Measurements from ENCODE around the gene ICE2. TPM values are rescaled to one million over a fixed set of nuclear protein-coding genes. Genes with fewer than 3 reads are reported as not detected.

ICE2 gene
- total and polyA plus RNA-seq, 2 experiments from 2014 or later, result 64.2 to 64.3 TPM

DNA sequence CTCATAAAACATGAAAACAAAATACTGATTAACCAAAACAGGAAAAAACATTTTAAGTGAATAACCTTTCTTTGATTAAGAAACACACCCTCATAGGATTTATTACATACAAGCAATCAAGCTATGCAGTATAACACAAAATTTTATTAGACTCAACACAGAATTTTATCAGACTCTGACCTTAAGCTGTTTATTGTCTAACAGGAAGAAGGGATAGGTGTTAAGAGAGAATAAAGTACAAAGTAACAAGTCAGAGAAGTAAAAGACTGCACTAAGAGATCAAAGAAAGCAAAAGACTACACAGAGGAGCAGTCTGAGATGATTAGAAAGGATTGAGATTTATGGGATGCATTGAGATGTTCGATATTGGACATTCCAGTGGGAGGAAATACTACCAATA, 37.6 kb downstream of the ICE2 start:
- TF ChIP-seq JUNB (IDR thresholded peaks at IDR 0.05; ENCODE audit: unreplicated experiment) (no peak), ZNF331 (CRISPR knock-in tag; IDR thresholded peaks at IDR 0.05; ENCODE audit: low read depth) (no peak), STAT1 (IDR thresholded peaks at IDR 0.05; ENCODE audit: unreplicated experiment) (no peak), POLR2AphosphoS5 (IDR thresholded peaks at IDR 0.05; ENCODE audit: low read depth) (no peak), EZH2phosphoT487 (IDR thresholded peaks at IDR 0.05; ENCODE audit: unreplicated experiment) (no peak), ETS1 (IDR thresholded peaks at IDR 0.05) (no peak), EZH2 (IDR thresholded peaks at IDR 0.05; ENCODE audit: low read depth, unreplicated experiment) (no peak)
- no peak overlapping the region for H3K4me3 Mint-ChIP-seq
- no peak for DNase-seq (ENCODE audit: low spot score)
- H3K4me2 ChIP-seq, result no peak overlapping the region
- H4K20me1 ChIP-seq (replicated peaks; ENCODE audit: insufficient read depth), result no peaks in the 10 kb centered on the region; the same call in 1 of the 2 replicates
- H3K27me3 Mint-ChIP-seq (ENCODE audit: insufficient read depth, low read depth, poor library complexity), result no peaks in the 10 kb centered on the region
- H3K27ac ChIP-seq (ENCODE audit: low read depth), result no peak overlapping the region
- no peaks in the 10 kb centered on the region; the same call in 1 of the 2 replicates for H3K4me1 ChIP-seq (ENCODE audit: insufficient read depth)
- H3K36me3 Mint-ChIP-seq (ENCODE audit: low read depth), result peaks cover 12% of the 10 kb centered on the region; the same call in 2 of the 3 replicates
- no peak overlapping the region for H3K27ac Mint-ChIP-seq
- no peak for ATAC-seq
- H3K9me2 ChIP-seq (ENCODE audit: insufficient read depth), result no peaks in the 10 kb centered on the region
- H2AFZ ChIP-seq, result no peak overlapping the region
- peaks cover 2% of the 10 kb centered on the region; the same call in 1 of the 2 replicates for H3K36me3 ChIP-seq (ENCODE audit: insufficient read depth)
- H3K4me1 Mint-ChIP-seq, result no peaks in the 10 kb centered on the region
- H3K9me3 Mint-ChIP-seq, result no peaks in the 10 kb centered on the region
- H3K27me3 ChIP-seq (ENCODE audit: insufficient read depth), result no peaks in the 10 kb centered on the region
- no peaks in the 10 kb centered on the region for H3K79me2 ChIP-seq (replicated peaks; ENCODE audit: insufficient read depth)
- no peak overlapping the region for H3K4me3 ChIP-seq
- no peaks in the 10 kb centered on the region for H3F3A ChIP-seq (replicated peaks; ENCODE audit: low read depth)

- Histone ChIP-seq H3K36me3 (ENCODE audit: insufficient read depth) (peaks cover 2% of the 10 kb centered on the region; the same call in 1 of the 2 replicates), H3K79me2 (replicated peaks; ENCODE audit: insufficient read depth) (no peaks in the 10 kb centered on the region), H3K4me3 (no peak overlapping the region), H2AFZ (no peak overlapping the region), H3K9me2 (ENCODE audit: insufficient read depth) (no peaks in the 10 kb centered on the region), H3K27me3 (ENCODE audit: insufficient read depth) (no peaks in the 10 kb centered on the region), H3K4me2 (no peak overlapping the region), H4K20me1 (replicated peaks; ENCODE audit: insufficient read depth) (no peaks in the 10 kb centered on the region; the same call in 1 of the 2 replicates), H3K4me1 (ENCODE audit: insufficient read depth) (no peaks in the 10 kb centered on the region; the same call in 1 of the 2 replicates), H3F3A (replicated peaks; ENCODE audit: low read depth) (no peaks in the 10 kb centered on the region), H3K27ac (ENCODE audit: low read depth) (no peak overlapping the region)
- H3K27me3 Mint-ChIP-seq (ENCODE audit: insufficient read depth, low read depth, poor library complexity), result no peaks in the 10 kb centered on the region
- DNase-seq (ENCODE audit: low spot score) (no peak), ATAC-seq (no peak)
- H3K27ac Mint-ChIP-seq, result no peak overlapping the region
- H3K4me1 Mint-ChIP-seq, result no peaks in the 10 kb centered on the region
- H3K36me3 Mint-ChIP-seq (ENCODE audit: low read depth), result peaks cover 17% of the 10 kb centered on the region; the same call in 2 of the 3 replicates
- H3K9me3 Mint-ChIP-seq, result no peaks in the 10 kb centered on the region
- H3K4me3 Mint-ChIP-seq, result no peak overlapping the region
- TF ChIP-seq, protein P1, sequence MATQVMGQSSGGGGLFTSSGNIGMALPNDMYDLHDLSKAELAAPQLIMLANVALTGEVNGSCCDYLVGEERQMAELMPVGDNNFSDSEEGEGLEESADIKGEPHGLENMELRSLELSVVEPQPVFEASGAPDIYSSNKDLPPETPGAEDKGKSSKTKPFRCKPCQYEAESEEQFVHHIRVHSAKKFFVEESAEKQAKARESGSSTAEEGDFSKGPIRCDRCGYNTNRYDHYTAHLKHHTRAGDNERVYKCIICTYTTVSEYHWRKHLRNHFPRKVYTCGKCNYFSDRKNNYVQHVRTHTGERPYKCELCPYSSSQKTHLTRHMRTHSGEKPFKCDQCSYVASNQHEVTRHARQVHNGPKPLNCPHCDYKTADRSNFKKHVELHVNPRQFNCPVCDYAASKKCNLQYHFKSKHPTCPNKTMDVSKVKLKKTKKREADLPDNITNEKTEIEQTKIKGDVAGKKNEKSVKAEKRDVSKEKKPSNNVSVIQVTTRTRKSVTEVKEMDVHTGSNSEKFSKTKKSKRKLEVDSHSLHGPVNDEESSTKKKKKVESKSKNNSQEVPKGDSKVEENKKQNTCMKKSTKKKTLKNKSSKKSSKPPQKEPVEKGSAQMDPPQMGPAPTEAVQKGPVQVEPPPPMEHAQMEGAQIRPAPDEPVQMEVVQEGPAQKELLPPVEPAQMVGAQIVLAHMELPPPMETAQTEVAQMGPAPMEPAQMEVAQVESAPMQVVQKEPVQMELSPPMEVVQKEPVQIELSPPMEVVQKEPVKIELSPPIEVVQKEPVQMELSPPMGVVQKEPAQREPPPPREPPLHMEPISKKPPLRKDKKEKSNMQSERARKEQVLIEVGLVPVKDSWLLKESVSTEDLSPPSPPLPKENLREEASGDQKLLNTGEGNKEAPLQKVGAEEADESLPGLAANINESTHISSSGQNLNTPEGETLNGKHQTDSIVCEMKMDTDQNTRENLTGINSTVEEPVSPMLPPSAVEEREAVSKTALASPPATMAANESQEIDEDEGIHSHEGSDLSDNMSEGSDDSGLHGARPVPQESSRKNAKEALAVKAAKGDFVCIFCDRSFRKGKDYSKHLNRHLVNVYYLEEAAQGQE (IDR thresholded peaks at IDR 0.05; ENCODE audit: unreplicated experiment), result no peak
- no peak for TF ChIP-seq EZH2phosphoT487 (IDR thresholded peaks at IDR 0.05; ENCODE audit: unreplicated experiment)
- TF ChIP-seq, protein P2, sequence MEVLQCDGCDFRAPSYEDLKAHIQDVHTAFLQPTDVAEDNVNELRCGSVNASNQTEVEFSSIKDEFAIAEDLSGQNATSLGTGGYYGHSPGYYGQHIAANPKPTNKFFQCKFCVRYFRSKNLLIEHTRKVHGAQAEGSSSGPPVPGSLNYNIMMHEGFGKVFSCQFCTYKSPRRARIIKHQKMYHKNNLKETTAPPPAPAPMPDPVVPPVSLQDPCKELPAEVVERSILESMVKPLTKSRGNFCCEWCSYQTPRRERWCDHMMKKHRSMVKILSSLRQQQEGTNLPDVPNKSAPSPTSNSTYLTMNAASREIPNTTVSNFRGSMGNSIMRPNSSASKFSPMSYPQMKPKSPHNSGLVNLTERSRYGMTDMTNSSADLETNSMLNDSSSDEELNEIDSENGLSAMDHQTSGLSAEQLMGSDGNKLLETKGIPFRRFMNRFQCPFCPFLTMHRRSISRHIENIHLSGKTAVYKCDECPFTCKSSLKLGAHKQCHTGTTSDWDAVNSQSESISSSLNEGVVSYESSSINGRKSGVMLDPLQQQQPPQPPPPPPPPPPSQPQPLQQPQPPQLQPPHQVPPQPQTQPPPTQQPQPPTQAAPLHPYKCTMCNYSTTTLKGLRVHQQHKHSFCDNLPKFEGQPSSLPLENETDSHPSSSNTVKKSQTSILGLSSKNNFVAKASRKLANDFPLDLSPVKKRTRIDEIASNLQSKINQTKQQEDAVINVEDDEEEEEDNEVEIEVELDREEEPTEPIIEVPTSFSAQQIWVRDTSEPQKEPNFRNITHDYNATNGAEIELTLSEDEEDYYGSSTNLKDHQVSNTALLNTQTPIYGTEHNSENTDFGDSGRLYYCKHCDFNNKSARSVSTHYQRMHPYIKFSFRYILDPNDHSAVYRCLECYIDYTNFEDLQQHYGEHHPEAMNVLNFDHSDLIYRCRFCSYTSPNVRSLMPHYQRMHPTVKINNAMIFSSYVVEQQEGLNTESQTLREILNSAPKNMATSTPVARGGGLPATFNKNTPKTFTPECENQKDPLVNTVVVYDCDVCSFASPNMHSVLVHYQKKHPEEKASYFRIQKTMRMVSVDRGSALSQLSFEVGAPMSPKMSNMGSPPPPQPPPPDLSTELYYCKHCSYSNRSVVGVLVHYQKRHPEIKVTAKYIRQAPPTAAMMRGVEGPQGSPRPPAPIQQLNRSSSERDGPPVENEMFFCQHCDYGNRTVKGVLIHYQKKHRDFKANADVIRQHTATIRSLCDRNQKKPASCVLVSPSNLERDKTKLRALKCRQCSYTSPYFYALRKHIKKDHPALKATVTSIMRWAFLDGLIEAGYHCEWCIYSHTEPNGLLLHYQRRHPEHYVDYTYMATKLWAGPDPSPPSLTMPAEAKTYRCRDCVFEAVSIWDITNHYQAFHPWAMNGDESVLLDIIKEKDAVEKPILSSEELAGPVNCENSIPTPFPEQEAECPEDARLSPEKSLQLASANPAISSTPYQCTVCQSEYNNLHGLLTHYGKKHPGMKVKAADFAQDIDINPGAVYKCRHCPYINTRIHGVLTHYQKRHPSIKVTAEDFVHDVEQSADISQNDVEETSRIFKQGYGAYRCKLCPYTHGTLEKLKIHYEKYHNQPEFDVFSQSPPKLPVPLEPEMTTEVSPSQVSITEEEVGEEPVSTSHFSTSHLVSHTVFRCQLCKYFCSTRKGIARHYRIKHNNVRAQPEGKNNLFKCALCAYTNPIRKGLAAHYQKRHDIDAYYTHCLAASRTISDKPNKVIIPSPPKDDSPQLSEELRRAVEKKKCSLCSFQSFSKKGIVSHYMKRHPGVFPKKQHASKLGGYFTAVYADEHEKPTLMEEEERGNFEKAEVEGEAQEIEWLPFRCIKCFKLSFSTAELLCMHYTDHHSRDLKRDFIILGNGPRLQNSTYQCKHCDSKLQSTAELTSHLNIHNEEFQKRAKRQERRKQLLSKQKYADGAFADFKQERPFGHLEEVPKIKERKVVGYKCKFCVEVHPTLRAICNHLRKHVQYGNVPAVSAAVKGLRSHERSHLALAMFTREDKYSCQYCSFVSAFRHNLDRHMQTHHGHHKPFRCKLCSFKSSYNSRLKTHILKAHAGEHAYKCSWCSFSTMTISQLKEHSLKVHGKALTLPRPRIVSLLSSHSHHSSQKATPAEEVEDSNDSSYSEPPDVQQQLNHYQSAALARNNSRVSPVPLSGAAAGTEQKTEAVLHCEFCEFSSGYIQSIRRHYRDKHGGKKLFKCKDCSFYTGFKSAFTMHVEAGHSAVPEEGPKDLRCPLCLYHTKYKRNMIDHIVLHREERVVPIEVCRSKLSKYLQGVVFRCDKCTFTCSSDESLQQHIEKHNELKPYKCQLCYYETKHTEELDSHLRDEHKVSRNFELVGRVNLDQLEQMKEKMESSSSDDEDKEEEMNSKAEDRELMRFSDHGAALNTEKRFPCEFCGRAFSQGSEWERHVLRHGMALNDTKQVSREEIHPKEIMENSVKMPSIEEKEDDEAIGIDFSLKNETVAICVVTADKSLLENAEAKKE (CRISPR knock-in tag; IDR thresholded peaks at IDR 0.05), result no peak
- TF ChIP-seq ETS1 (IDR thresholded peaks at IDR 0.05), result no peak
- no peak for TF ChIP-seq STAT1 (IDR thresholded peaks at IDR 0.05; ENCODE audit: unreplicated experiment)
- TF ChIP-seq NANOG (IDR thresholded peaks at IDR 0.05; ENCODE audit: borderline replicate concordance), result no peak
These were observed 40.3 kb downstream of the ICE2 start for GRCh38 chr15:60438646-60439045.

All from GM23338 (cell line).